ENCODE measurements around the gene UHRF2.

GRCh38 chr9:6512085-6512657, 99.2 kb downstream of the UHRF2 start:
- TF ChIP-seq SP1 (CRISPR knock-in tag; IDR thresholded peaks at IDR 0.05) (no peak), NR1H2 (CRISPR knock-in tag; IDR thresholded peaks at IDR 0.05) (no peak), PATZ1 (CRISPR knock-in tag; IDR thresholded peaks at IDR 0.05; ENCODE audit: borderline replicate concordance) (no peak), STAT5B (CRISPR knock-in tag; IDR thresholded peaks at IDR 0.05) (no peak), POLR2AphosphoS2 (IDR thresholded peaks at IDR 0.05; ENCODE audit: low read length) (no peak), ZNF655 (CRISPR knock-in tag; IDR thresholded peaks at IDR 0.05) (no peak), ADNP (tag; IDR thresholded peaks at IDR 0.05) (no peak), ZZZ3 (IDR thresholded peaks at IDR 0.05) (no peak)
